HG03175 (cell line): ENCODE data around the gene ACTG1.

Source experiments
- ATAC-seq: cut with Tn5 transposase; IDR thresholded peaks from one replicate; pipeline ENCODE4 v1.9.1; 2021; ENCODE audit warnings: mild to moderate bottlenecking, moderate library complexity; ENCODE audit not compliant: unreplicated experiment

Gene ACTG1

GRCh38 chr17:81518113-81518784 is 5.7 kb upstream of the ACTG1 start:
- no peak for ATAC-seq

GRCh38 chr17:81517339-81518112 is 4.9 kb upstream of the ACTG1 start:
- peak; percentile 38 for ATAC-seq

- ATAC-seq: no peak
Measured at GRCh38 chr17:81517009-81517338, 4.4 kb upstream of the ACTG1 start.

GRCh38 chr17:81516439-81516838 is 3.8 kb upstream of the ACTG1 start:
- ATAC-seq: no peak

GRCh38 chr17:81515530-81516041 is 3.0 kb upstream of the ACTG1 start:
- ATAC-seq: no peak

- ATAC-seq: no peak
Measured at GRCh38 chr17:81514739-81515529, 2.3 kb upstream of the ACTG1 start.

GRCh38 chr17:81514489-81514738 is 1.8 kb upstream of the ACTG1 start:
- no peak for ATAC-seq

- no peak for ATAC-seq
Measured at GRCh38 chr17:81513753-81514488, 1.3 kb upstream of the ACTG1 start.

GRCh38 chr17:81513372-81513752 is 763 bp upstream of the ACTG1 start:
- no peak for ATAC-seq

- ATAC-seq: no peak
Measured at GRCh38 chr17:81511804-81512561, 616 bp downstream of the ACTG1 start.

GRCh38 chr17:81511554-81511803 is 1.1 kb downstream of the ACTG1 start:
- ATAC-seq: no peak

GRCh38 chr17:81510785-81511553 is 1.6 kb downstream of the ACTG1 start:
- ATAC-seq: no peak

GRCh38 chr17:81509972-81510784 is 2.4 kb downstream of the ACTG1 start:
- ATAC-seq: no peak

- ATAC-seq: no peak
Measured at GRCh38 chr17:81509207-81509971, 3.2 kb downstream of the ACTG1 start.

GRCh38 chr17:81508639-81509206 is 3.9 kb downstream of the ACTG1 start:
- no peak for ATAC-seq

- no peak for ATAC-seq
Measured at GRCh38 chr17:81503619-81504018, 9.0 kb downstream of the ACTG1 start.

- ATAC-seq: no peak
Measured at GRCh38 chr17:81502471-81503017, 10.1 kb downstream of the ACTG1 start.

GRCh38 chr17:81500047-81500446 is 12.6 kb downstream of the ACTG1 start:
- no peak for ATAC-seq
